Adrenal gland (tissue), 12 donors: ENCODE measurements around the gene NRDE2. TPM values are rescaled to one million over a fixed set of nuclear protein-coding genes. Genes with fewer than 3 reads are reported as not detected.

Experiments used
- DNase-seq, 7 donors: peaks; one replicate each; pipeline ENCODE4 v3.0.0-alpha.2; 2019 to 2020
- H3K27ac ChIP-seq, 5 donors: fragments of 200-600 bp; sonication (generic) in 4 of 5; 1 replicate in 3 of 5; 2 replicates in 2 of 5; pipeline versions ENCODE4 v1.5.1 to v1.8.0; 2016 to 2020; ENCODE audit warnings: mild to moderate bottlenecking in 1 of 5
- H3K27me3 ChIP-seq: fragments of 200-600 bp; 2 replicates; pipeline ENCODE4 v1.8.0; 2021
- H3K36me3 ChIP-seq, 2 donors: fragments of 200-600 bp; replicated peaks in 1 of 2; 1 replicate in 1 of 2; 2 replicates in 1 of 2; pipeline versions ENCODE4 v1.5.1 to v1.8.0; 2018 to 2022
- H3K4me1 ChIP-seq, 2 donors: fragments of 200-600 bp; replicated peaks in 1 of 2; 1 replicate in 1 of 2; 2 replicates in 1 of 2; pipeline versions ENCODE4 v1.5.1 to v1.8.0; 2018 to 2021
- H3K4me3 ChIP-seq, 4 donors: fragments of 200-600 bp; sonication (generic) in 3 of 4; one replicate each; pipeline ENCODE4 v1.5.1; 2016 to 2018
- H3K9me3 ChIP-seq, 3 donors: fragments of 200-600 bp; sonication (generic) in 1 of 3; replicated peaks in 1 of 3; 1 replicate in 2 of 3; 2 replicates in 1 of 3; pipeline versions ENCODE4 v1.5.1 to v1.8.0; 2016 to 2021
- POLR2A ChIP-seq, 2 donors: fragments of 450-650 bp; IDR thresholded peaks; one replicate each; pipeline ENCODE4 v1.6.1; 2017; ENCODE audit warnings: antibody characterized with exemption in 2 of 2, mild to moderate bottlenecking in 2 of 2, moderate library complexity in 1 of 2
- WGBS, 4 donors: extraction: QIAGEN DNeasy Blood & Tissue Kit in 2 of 4; methylation state at CpG; one replicate each; pipeline versions ENCODE4 v1.1.5 to v1.1.7; 2013 to 2017; 5-methylcytosine and 5-hydroxymethylcytosine counted together
- intact Hi-C, 2 donors: fragments of 100-400 bp; cut with DNase I; formaldehyde crosslinking; loops; one replicate each; pipeline versions ENCODE4 v1.14.1 to v1.15.0; 2022 to 2023
- polyA plus RNA-seq, 3 donors: library from polyadenylated mRNA; stranded (reverse); fragments of 200-250 nt in 2 of 3; fragments of 350-450 nt in 1 of 3; fragmentation: Illumina TruSeq in 1 of 3; extraction: RNeasy Lipid Tissue Mini Kit (QIAGEN cat#74804) in 1 of 3; gene quantifications; one replicate each; pipeline ENCODE4 v1.2.3, GENCODE V29; 2013 to 2014
- total RNA-seq, 9 donors: library from RNA; depleted of rRNA in 4 of 9; stranded (reverse); fragments of >200 nt in 4 of 9; fragments of 120-200 nt in 1 of 9; fragmentation: NEBNext Ultra II Directional in 1 of 9; extraction: Animal tissue kit (Norgen Biotek cat#: 25700) in 1 of 9; gene quantifications; one replicate each; pipeline versions ENCODE4 v1.1.0 to v1.2.4, GENCODE V29; 2013 to 2023
- TF ChIP-seq, protein P1 (sequence below), 6 experiments: fragments of 450-650 bp in 4 of 6; fragments of 200-600 bp in 2 of 6; sonication (generic) in 1 of 6; IDR thresholded peaks; 1 replicate in 5 of 6; 2 replicates in 1 of 6; pipeline versions ENCODE4 v1.5.1 to v1.8.0; 2016 to 2021; ENCODE audit warnings: antibody characterized with exemption in 6 of 6, mild to moderate bottlenecking in 2 of 6, moderate library complexity in 1 of 6
- donor health status: healthy with polysubstance abuse.
- donor health status: Bipolar disorder and iron deficiency.
- donor health status: DM: yes; HTN: yes; CAD: no.
- donor health status: DM: no; HTN: no; CAD: no.
- donor health status: DM: no; HTN: no; CAD: no.
- donor health status: DM: yes; HTN: yes; CAD: no.

The NRDE2 gene
- total and polyA plus RNA-seq, 12 donors, result 9.2 to 25.6 (median 16.4) TPM

- WGBS, 4 donors, result 87 to 92% (median 89%) methylated on average over 11 of the region's 11 CpGs
- peaks cover 0 to 55% of the 10 kb centered on the region in 2 donors for H3K36me3 ChIP-seq
- intact Hi-C loops, result no loop called here
Observed at GRCh38 chr14:90293766-90294730, 37.7 kb downstream of the NRDE2 start.

GRCh38 chr14:90291699-90292098 lies 40.0 kb downstream of the NRDE2 start:
- Histone ChIP-seq H3K36me3 (peaks cover 0 to 58% of the 10 kb centered on the region in 2 donors), H3K4me1 (no peaks in the 10 kb centered on the region), H3K9me3 (no peaks in the 10 kb centered on the region), H3K4me3 (no peak overlapping the region), H3K27me3 (no peaks in the 10 kb centered on the region), H3K27ac (peak overlapping the region in 1 of 5 donors; percentile 9)
- 84 to 90% (median 86%) methylated on average over 7 of the region's 7 CpGs for WGBS, 4 donors
- DNase-seq, result peak in 1 of 7 donors; percentile 64
- intact Hi-C loops, result no loop called here
- TF ChIP-seq, protein P1, sequence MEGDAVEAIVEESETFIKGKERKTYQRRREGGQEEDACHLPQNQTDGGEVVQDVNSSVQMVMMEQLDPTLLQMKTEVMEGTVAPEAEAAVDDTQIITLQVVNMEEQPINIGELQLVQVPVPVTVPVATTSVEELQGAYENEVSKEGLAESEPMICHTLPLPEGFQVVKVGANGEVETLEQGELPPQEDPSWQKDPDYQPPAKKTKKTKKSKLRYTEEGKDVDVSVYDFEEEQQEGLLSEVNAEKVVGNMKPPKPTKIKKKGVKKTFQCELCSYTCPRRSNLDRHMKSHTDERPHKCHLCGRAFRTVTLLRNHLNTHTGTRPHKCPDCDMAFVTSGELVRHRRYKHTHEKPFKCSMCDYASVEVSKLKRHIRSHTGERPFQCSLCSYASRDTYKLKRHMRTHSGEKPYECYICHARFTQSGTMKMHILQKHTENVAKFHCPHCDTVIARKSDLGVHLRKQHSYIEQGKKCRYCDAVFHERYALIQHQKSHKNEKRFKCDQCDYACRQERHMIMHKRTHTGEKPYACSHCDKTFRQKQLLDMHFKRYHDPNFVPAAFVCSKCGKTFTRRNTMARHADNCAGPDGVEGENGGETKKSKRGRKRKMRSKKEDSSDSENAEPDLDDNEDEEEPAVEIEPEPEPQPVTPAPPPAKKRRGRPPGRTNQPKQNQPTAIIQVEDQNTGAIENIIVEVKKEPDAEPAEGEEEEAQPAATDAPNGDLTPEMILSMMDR (IDR thresholded peaks at IDR 0.05), result no peak
- no peak for TF ChIP-seq POLR2A (IDR thresholded peaks at IDR 0.05)

More at GRCh38 chr14:90293766-90294730, 37.7 kb downstream of the NRDE2 start:
- peak in 1 of 7 donors; percentile 23 for DNase-seq
- Histone ChIP-seq H3K9me3 (no peaks in the 10 kb centered on the region), H3K4me3 (no peak overlapping the region), H3K4me1 (no peaks in the 10 kb centered on the region), H3K27ac (no peak overlapping the region), H3K27me3 (no peaks in the 10 kb centered on the region)
- TF ChIP-seq POLR2A (IDR thresholded peaks at IDR 0.05), result no peak
- TF ChIP-seq, protein P1 (IDR thresholded peaks at IDR 0.05), result no peak

DNA sequence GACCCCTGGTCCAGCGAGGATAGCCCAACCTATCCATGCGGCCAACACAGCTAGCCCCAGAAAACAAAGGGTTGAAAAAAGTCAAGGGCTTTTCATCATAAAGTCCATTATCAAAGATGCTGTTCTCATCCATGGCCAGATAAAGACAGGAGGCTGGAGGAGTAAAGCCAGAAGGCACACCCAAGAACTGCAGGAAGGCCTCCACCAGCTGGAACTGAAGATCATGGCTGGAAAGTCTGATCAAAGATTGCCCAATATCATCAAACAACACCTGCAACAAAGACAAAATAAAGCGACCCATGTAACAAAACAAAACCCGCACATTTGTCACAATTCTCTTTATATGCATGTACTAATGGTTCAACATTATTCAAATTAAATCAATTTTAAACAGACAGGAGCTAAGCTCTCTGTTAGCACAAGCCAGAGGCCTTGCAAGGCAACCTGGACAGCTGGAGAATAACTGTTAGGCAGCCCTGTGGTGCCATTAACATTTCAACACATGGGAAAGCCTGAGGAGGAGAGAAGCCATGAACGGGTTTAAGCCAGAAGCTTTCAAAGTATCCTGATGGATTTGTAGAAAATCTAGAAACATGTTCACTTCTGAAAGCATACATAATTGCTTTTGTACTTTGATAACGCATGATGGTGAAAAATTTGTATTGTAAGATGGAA lies 41.3 kb downstream of the NRDE2 start:
- Histone ChIP-seq H3K27me3 (no peaks in the 10 kb centered on the region), H3K36me3 (peaks cover 0 to 62% of the 10 kb centered on the region in 2 donors), H3K9me3 (no peaks in the 10 kb centered on the region), H3K4me1 (no peaks in the 10 kb centered on the region), H3K27ac (no peak overlapping the region), H3K4me3 (no peak overlapping the region)
- no peak for TF ChIP-seq POLR2A (IDR thresholded peaks at IDR 0.05)
- TF ChIP-seq, protein P1 (IDR thresholded peaks at IDR 0.05), result no peak
- intact Hi-C loops, result no loop called here
- 92 to 94% (median 93%) methylated on average over 6 of the region's 6 CpGs for WGBS, 4 donors
- DNase-seq, result peak in 1 of 7 donors; percentile 48
